Caco-2 (cell line): Measurements from ENCODE around the gene MGLL. TPM values are rescaled to one million over a fixed set of nuclear protein-coding genes. Genes with fewer than 3 reads are reported as not detected.

Experiments used
- BruUV-seq: library from RNA; stranded (reverse); fragments of 400-500 nt; replicated peaks from 2 replicates; lab custom pipeline; 2021; lab: Mats Ljungman, UMichigan
- CTCF ChIA-PET: fragments of 300-600 bp; sonication (Branson Sonifier 250); formaldehyde crosslinking; loops from one replicate; lab custom pipeline; 2022; ENCODE audit warnings: antibody characterized with exemption; lab: Charles Lee
- POLR2A ChIA-PET: fragments of 300-600 bp; sonication (Branson Sonifier 250); formaldehyde crosslinking; loops from one replicate; lab custom pipeline; 2022; ENCODE audit warnings: antibody characterized with exemption; lab: Charles Lee
- DNase-seq, 2 experiments: peaks; one replicate each; pipeline versions ENCODE4 v3.0.0 to v3.0.0-alpha.2; 2020 to 2022
- H3K27me3 ChIP-seq: replicated peaks from 2 replicates; pipeline ENCODE4 v1.6.0; 2011; ENCODE audit warnings: low read length; ENCODE audit not compliant: control insufficient read depth, insufficient read depth
- H3K36me3 ChIP-seq: 2 replicates; pipeline ENCODE4 v1.5.1; 2011; ENCODE audit warnings: low read length; ENCODE audit not compliant: control insufficient read depth, insufficient read depth
- H3K4me1 ChIP-seq: fragments of 250-450 bp; sonication (Bioruptor Pico); 2 replicates; pipeline ENCODE4 v1.5.1; 2020; ENCODE audit warnings: mild to moderate bottlenecking
- H3K4me3 ChIP-seq: 2 replicates; pipeline ENCODE4 v1.5.1; 2011; ENCODE audit warnings: low read depth, mild to moderate bottlenecking, control low read depth, low read length
- H3K9me3 ChIP-seq: fragments of 250-450 bp; sonication (Bioruptor Pico); 2 replicates; pipeline ENCODE4 v1.5.1; 2020; ENCODE audit warnings: mild to moderate bottlenecking, moderate library complexity
- H3K27ac Mint-ChIP-seq: one replicate; pipeline ENCODE4 v1.8.0; 2022; ENCODE audit warnings: mixed read lengths; ENCODE audit not compliant: unreplicated experiment
- H3K27me3 Mint-ChIP-seq: one replicate; pipeline ENCODE4 v1.8.0; 2022; ENCODE audit warnings: mixed read lengths; ENCODE audit not compliant: insufficient read depth, unreplicated experiment
- H3K36me3 Mint-ChIP-seq: one replicate; pipeline ENCODE4 v1.8.0; 2022; ENCODE audit warnings: mild to moderate bottlenecking, mixed read lengths; ENCODE audit not compliant: insufficient read depth, unreplicated experiment
- H3K4me1 Mint-ChIP-seq: one replicate; pipeline ENCODE4 v1.8.0; 2022; ENCODE audit warnings: low read depth, mixed read lengths; ENCODE audit not compliant: unreplicated experiment
- H3K4me3 Mint-ChIP-seq: one replicate; pipeline ENCODE4 v1.8.0; 2022; ENCODE audit warnings: mild to moderate bottlenecking, moderate library complexity, mixed read lengths; ENCODE audit not compliant: unreplicated experiment
- H3K9me3 Mint-ChIP-seq: one replicate; pipeline ENCODE4 v1.8.0; 2022; ENCODE audit warnings: mixed read lengths; ENCODE audit not compliant: unreplicated experiment
- CTCF ChIP-seq, 2 experiments: fragments of 200-600 bp in 1 of 2; IDR thresholded peaks; 1 replicate in 1 of 2; 2 replicates in 1 of 2; pipeline versions ENCODE4 v1.5.1 to v1.8.0; 2011 to 2022; ENCODE audit warnings: antibody characterized with exemption in 1 of 2, control low read depth in 1 of 2, inconsistent platforms in 1 of 2, low read depth in 1 of 2, low read length in 1 of 2, mild to moderate bottlenecking in 1 of 2, moderate library complexity in 1 of 2; ENCODE audit not compliant: insufficient read depth in 1 of 2, severe bottlenecking in 1 of 2, unreplicated experiment in 1 of 2
- intact Hi-C: fragments of 100-400 bp; cut with micrococcal nuclease; formaldehyde crosslinking; loops from one replicate; pipeline ENCODE4 v1.10.0; 2022; ENCODE audit not compliant: unreplicated experiment
- total RNA-seq: library from RNA; stranded (reverse); gene quantifications from 2 replicates; pipeline ENCODE4 v1.2.3, GENCODE V29; 2022

The MGLL gene
- total RNA-seq, 1 experiment from 2014 or later = 7.8 TPM

GRCh38 chr3:127758013-127758412 lies 64.3 kb downstream of the MGLL start:
- no peak overlapping the region for H3K4me3 ChIP-seq
- Mint-ChIP-seq H3K27ac (no peak overlapping the region), H3K4me3 (no peak overlapping the region), H3K36me3 (no peaks in the 10 kb centered on the region), H3K27me3 (no peaks in the 10 kb centered on the region), H3K4me1 (no peaks in the 10 kb centered on the region), H3K9me3 (no peaks in the 10 kb centered on the region)
- no peaks in the 10 kb centered on the region for H3K27me3 ChIP-seq
- no peak for TF ChIP-seq CTCF (IDR thresholded peaks at IDR 0.05; ENCODE audit: insufficient read depth in 1 of 2, low read depth in 1 of 2, low read length in 1 of 2, severe bottlenecking in 1 of 2, unreplicated experiment in 1 of 2)
- CTCF ChIA-PET = no interaction called here
- POLR2A ChIA-PET = no interaction called here
- no peak for DNase-seq
- intact Hi-C loops = no loop called here
- no peaks in the 10 kb centered on the region for H3K36me3 ChIP-seq
- no peaks in the 10 kb centered on the region for H3K4me1 ChIP-seq
- BruUV-seq = no TSS peak
- H3K9me3 ChIP-seq = no peaks in the 10 kb centered on the region

- Mint-ChIP-seq H3K9me3 (no peaks in the 10 kb centered on the region), H3K27ac (no peak overlapping the region), H3K4me1 (no peaks in the 10 kb centered on the region), H3K36me3 (no peaks in the 10 kb centered on the region), H3K27me3 (no peaks in the 10 kb centered on the region), H3K4me3 (no peak overlapping the region)
- Histone ChIP-seq H3K4me3 (no peak overlapping the region), H3K4me1 (no peaks in the 10 kb centered on the region), H3K27me3 (no peaks in the 10 kb centered on the region), H3K36me3 (no peaks in the 10 kb centered on the region), H3K9me3 (no peaks in the 10 kb centered on the region)
- TF ChIP-seq CTCF (IDR thresholded peaks at IDR 0.05; ENCODE audit: insufficient read depth in 1 of 2, low read depth in 1 of 2, low read length in 1 of 2, severe bottlenecking in 1 of 2, unreplicated experiment in 1 of 2) = no peak
- intact Hi-C loops = no loop called here
- BruUV-seq = no TSS peak
- CTCF ChIA-PET = no interaction called here
- POLR2A ChIA-PET = no interaction called here
- DNase-seq = no peak
Observed at GRCh38 chr3:127755305-127755681, 67.0 kb downstream of the MGLL start.

GRCh38 chr3:127754411-127755304 lies 67.7 kb downstream of the MGLL start:
- H3K4me3 ChIP-seq = no peak overlapping the region
- H3K4me1 ChIP-seq = no peaks in the 10 kb centered on the region
- DNase-seq = no peak
- H3K36me3 ChIP-seq = no peaks in the 10 kb centered on the region
- H3K27ac Mint-ChIP-seq = no peak overlapping the region
- ChIA-PET POLR2A (no interaction called here), CTCF (no interaction called here)
- H3K27me3 ChIP-seq = no peaks in the 10 kb centered on the region
- no peak overlapping the region for H3K4me3 Mint-ChIP-seq
- H3K9me3 Mint-ChIP-seq = no peaks in the 10 kb centered on the region
- H3K9me3 ChIP-seq = no peaks in the 10 kb centered on the region
- BruUV-seq = no TSS peak
- no peaks in the 10 kb centered on the region for H3K36me3 Mint-ChIP-seq
- intact Hi-C loops = no loop called here
- no peaks in the 10 kb centered on the region for H3K27me3 Mint-ChIP-seq
- no peak for TF ChIP-seq CTCF (IDR thresholded peaks at IDR 0.05; ENCODE audit: insufficient read depth in 1 of 2, low read depth in 1 of 2, low read length in 1 of 2, severe bottlenecking in 1 of 2, unreplicated experiment in 1 of 2)
- peaks cover 2% of the 10 kb centered on the region for H3K4me1 Mint-ChIP-seq
